ENCODE results near the gene ACOT7. TPM values are rescaled to one million over a fixed set of nuclear protein-coding genes. Genes with fewer than 3 reads are reported as not detected.
"Not testable (repeated sequence)": the region's sequence is repeated elsewhere in the genome, so short reads cannot be mapped to it uniquely, and the experiment has no call there.

The ACOT7 gene
- total RNA-seq, 2 donors from 2014 or later: 9.9 to 12.9 TPM

DNA sequence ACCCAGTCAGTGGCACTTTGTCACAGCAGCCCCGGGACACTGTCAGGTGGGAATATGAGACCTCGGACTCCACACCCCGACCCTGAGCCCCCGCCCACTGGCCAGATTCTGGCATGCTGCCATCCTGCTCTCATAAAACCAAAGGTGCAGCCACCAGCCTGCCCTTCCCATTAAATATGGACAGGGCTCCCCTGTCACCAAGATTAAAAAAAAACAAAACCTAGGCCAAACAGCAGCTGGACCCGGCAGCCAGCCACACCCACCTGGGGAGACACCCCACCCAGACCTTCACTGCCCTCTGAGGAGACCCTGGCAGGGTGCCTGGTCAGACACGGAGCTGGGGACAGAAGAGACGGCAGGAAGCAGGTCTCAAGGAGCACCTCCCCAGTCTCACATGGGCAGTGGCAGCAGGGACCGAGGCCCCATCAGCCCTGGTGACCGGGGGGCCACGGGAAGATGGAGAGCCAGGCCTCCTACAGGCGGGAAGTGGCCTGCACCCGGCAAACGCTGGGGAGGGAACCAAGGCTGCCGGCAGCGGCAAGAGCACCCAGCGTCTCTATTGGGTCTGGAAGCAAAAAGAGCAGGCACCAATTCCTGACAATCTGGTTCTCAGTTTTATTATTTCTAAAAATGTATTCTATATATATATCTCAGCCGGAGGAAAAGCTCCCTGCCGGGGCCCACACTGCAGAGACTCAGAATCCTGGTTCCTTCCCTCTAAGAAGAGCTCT is 61.9 kb downstream of the ACOT7 start:
- intact Hi-C loops (cut with DNase I): no loop called here
- ATAC-seq (no peak), DNase-seq (no peak)

DNA sequence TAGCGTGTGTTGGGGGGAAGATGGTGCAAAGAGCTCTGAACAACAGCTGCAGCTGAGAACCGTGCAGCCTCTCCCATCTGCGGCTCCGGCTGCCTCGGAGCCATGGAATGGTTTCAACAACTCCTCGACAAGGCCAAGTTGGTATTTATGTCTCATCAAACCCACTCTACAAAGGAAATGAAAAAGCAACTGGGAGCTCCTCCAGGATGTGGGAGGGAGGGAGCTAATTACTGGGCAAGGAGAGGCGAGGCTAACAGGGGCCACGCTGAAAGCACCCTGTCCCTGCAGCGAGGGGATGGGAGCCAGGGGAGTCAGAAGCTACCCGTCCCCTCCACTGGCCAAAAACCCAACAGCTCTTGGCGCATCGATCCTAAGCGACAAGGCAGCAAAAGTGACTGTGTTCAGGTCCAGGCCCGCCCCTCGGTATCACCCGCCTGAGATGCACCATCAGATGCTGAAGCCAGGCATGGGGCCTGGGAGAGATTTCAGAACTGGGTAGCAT is 63.1 kb downstream of the ACOT7 start:
- intact Hi-C loops (cut with DNase I): no loop called here
- ATAC-seq: peak; percentile 47 to 54
- DNase-seq: no peak

DNA sequence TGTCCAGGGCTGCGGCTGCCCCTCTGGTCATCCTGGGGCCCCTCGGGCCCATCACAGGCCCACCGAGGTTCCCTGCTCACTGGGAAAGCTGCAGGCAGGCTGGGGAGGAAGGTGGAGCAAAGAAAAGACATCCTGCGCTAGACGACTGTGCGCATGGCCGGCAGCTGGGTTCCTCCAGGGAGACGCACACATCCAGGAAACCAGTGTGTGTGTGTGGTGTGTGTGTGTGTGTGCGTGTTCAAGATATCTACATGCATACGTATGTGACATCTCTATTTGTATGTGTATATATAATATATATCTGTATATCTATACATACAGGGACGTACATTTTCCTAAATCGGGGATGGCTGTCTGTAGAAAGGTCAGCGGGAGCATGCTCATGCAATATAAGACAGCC is 63.7 kb downstream of the ACOT7 start:
- DNase-seq: no peak
- intact Hi-C loops (cut with DNase I): no loop called here
- ATAC-seq: peak in 1 of 2 donors; percentile 39

DNA sequence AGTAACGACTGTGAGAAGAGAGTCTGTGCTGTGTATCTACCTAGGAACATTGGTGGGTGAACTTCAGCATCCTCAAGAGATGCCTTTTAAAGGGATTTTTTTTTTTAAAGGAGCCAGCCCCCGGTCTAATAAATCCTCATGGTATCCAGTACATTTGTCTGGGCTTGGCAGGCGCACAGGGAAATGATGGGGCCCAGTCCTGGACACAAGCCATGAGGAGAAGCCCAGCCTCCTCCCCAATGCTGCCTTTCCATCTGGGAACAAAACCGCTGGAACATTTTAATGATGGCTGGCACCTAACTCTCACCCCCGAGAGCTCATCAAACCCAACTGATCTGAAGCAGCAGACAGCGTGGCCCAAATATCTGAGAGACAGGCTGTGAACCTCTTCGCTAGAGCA is 64.2 kb downstream of the ACOT7 start:
- intact Hi-C loops (cut with DNase I): no loop called here
- DNase-seq: no peak
- no peak for ATAC-seq

DNA sequence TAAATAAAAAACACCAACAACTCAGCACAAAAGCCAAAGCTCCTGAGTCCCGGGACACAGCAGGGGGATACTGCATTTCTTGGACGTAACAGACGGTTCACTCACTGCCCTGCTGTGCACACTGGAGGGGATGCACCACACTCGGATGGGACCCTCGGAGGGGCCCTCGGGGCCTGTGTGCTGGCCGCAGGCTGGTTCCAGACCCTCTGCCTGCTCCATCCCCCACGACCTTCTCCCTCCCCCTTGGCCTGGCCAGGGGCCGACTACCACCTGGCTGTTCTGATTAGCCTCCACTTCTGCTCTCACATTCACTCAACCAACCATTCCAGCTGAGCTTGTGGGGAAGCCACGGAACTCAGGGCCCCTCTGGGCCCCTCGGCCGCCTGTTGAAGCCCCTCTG is 64.9 kb downstream of the ACOT7 start:
- intact Hi-C loops (cut with DNase I): no loop called here
- DNase-seq (no peak), ATAC-seq (no peak)

DNA sequence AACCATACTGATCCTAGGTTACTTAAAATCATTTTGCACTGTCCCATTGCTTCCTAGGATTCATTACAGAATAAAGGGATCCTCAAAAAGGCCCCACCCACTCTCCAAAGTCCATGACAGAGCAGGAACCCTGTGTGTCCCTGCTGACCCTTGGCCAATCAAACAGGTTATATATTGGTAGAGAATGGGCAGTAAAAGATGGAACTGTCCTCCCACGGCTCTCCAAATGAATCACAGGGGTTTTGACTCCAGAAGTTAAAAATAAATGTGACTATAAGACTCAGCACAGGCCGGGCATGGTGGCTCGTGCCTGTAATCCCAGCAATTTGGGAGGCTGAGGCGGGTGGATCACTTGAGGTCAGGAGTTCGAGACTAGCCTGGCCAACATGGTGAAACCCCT is 65.5 kb downstream of the ACOT7 start:
- DNase-seq (no peak), ATAC-seq (no peak)
- intact Hi-C loops (cut with DNase I): no loop called here

DNA sequence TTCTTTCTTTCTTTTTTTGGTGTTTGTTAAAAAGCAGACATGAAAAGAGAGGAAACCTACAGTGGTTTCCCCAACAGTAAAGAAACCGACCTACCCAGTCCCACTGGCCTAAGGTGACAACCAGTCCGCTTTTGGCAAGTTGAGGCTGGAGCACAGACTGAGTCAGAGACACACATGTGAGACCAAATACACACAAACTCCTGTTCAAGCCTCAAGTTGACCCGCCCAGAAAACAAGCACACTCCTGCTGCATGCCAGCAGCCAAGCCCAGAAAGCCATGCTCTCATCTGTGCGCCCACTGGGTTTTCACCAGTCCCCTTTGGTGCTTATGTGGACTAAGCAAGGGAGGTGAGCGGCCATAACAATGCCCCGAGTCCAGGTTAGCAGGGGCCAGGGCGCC is 68.1 kb downstream of the ACOT7 start:
- ATAC-seq (no peak), DNase-seq (no peak)
- intact Hi-C loops (cut with DNase I): no loop called here

DNA sequence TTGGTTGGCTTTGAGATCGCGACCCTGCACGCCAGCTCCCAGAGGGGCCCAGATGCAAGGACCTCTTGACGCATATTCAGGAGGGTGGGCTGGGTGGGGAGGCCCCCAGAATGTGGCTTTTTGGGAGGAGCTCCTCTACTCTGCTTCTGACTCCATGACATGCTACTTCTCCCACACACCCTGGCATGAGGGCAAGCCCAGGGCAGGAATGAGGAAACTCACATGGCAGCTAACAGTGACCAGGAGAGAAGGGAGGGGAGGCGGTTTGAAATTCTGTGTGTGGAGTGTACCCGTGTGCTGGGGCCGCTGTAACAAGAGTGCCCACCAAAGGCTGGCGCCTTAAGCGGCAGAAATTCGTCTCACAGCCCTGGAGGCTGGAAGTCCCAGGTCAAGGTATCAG is 71.4 kb downstream of the ACOT7 start:
- intact Hi-C loops (cut with DNase I): no loop called here
- DNase-seq (no peak), ATAC-seq (no peak)

DNA sequence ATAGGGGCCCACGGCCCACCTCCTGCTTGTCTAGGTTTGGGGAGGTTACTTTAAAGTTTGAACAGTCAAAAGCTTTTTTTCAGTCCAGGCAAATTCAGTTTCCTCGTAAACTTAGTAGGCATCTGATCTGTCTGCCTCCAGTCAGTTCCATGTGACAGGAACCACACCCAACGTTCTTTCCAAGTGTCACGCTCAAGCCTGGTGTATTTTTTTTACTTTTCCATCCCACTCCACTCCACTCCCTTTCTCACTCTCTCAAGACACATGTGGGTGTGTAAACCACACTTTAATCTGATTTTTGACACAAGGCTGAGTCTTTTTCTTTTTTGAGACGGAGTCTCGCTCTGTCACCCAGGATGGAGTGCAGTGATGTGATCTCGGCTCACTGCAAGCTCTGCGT is 72.4 kb downstream of the ACOT7 start:
- DNase-seq: no peak
- ATAC-seq: no peak
- intact Hi-C loops (cut with DNase I): no loop called here

DNA sequence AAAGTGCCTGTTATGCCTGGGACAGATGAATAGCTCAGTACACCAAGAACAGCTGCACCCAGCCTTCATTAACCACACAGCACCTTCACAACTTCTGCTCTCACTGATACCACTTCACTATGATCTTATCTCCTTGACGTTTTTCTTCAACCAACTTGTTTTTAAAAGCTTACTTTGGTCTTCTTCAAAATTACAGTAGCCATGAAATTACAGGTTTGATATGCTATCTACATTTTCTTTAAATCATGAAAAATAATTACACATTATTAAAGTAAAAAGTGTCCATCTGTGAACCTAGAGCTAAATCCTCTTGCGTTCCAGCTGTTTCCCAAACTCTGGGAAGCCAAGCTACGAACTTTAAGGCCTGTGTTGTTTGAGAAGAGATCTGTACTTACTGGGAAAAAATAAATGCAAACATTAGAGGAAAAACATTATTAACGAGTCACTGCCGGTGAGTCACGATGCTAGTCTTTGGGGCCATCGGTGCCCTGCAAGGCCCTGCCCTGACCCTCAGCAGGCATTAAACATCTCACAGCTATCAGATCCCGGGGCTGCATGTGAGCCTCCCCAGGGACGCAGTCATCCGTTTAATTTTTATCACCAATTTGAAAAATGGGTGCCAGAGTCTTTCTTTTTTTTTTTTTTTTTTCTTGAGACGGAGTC is 76.3 kb downstream of the ACOT7 start:
- intact Hi-C loops (cut with DNase I): no loop called here
- ATAC-seq: no peak

DNA sequence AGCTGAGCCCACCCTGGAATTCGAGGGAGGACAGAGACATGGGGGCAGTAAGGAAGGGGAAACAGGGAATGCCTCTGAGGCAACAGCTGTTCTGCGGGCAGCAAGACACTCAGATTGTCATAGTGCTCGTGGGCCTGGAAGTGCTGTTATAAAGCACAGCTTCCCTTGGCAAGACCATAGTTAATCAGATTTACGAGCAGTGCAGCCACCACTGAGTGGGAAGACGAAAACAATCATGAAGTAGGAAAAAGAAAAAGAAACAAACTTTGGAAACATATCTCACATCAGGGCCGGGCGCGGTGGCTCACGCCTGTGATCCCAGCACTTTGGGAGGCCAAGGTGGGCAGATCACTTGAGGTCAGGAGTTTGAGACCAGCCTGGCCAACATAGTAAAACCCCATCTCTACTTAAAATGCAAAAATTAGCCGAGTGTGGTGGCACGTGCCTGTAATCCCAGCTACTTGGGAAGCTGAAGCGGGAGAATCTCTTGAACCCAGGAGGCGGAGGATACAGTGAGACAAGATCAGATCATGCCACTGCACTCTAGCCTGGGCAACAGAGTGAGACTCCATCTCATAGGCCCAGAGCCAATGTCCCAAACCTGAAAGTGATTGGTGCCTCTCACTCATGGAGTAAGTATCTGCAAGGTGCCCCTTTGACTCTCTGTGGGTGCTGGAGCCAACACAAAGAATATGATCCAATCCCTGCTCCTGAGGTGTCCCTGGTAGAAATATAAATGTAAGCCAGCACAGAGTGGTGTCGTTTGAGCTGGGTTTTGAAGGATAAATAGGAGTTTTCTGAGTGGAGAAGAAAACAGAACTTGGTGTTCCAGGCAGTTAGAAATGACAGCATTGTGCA is 77.1 kb downstream of the ACOT7 start:
- intact Hi-C loops (cut with DNase I): no loop called here
- DNase-seq: no peak
- no peak for ATAC-seq

More for the DNA sequence above, 76.3 kb downstream of the ACOT7 start:
- no peak for DNase-seq

DNA sequence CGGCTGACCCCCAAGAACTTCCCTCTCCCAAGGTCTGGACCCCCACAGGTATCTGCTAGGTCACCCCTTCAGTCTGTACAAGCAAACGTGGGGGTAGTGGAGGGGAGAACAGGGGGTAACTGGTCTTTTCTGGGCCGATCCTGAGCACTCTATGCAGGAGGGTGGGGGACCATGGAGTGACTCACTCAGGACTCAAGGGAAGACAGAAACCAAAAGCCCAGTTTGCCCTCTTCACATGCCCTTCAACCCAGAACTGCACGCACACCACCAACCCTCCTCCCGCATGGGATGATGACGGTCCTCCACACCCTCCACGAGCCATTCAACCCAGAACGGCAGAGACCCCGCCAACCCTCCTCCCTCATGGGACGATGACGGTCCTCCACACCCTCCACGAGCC is 79.1 kb downstream of the ACOT7 start:
- DNase-seq (no peak), ATAC-seq (no peak)
- intact Hi-C loops (cut with DNase I): no loop called here

DNA sequence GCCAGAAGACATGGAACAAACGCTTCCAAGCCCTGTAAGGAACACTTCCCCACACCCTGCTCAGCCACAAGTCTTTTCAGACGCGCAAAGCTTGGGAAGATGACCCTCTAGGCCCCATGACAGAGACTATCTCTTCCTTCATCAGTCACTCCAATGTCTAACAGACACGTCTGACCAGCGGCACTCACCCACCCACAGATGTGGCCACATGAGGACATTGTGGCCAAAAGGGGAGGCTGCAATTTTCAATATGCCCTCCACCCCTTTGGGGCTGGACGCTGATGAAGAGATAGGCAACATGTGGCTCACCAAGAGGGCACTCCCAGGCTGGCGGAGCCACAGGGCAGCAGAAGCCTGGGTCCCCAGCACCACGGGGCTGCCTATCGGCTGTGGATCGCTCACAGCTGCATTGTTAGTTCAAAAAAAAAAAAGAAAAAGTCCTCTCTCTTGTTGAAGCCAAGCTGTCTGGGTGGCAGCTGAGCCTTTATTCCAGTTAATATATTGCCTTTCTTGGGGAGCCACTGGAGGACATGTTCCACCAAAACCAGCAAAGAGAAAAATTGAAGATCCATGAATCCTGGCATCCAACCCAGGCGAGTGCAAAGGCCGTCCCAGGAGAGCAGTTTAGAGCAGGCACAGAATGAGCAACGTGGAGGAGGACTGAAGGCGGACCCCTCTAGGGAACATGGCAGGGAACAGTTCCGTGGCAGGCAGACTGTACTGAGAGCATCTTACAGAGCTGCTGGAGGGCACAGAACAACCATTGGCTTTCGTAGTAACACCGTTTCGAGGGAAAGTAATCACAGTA is 80.0 kb downstream of the ACOT7 start:
- ATAC-seq (no peak), DNase-seq (no peak)
- intact Hi-C loops (cut with DNase I): no loop called here

DNA sequence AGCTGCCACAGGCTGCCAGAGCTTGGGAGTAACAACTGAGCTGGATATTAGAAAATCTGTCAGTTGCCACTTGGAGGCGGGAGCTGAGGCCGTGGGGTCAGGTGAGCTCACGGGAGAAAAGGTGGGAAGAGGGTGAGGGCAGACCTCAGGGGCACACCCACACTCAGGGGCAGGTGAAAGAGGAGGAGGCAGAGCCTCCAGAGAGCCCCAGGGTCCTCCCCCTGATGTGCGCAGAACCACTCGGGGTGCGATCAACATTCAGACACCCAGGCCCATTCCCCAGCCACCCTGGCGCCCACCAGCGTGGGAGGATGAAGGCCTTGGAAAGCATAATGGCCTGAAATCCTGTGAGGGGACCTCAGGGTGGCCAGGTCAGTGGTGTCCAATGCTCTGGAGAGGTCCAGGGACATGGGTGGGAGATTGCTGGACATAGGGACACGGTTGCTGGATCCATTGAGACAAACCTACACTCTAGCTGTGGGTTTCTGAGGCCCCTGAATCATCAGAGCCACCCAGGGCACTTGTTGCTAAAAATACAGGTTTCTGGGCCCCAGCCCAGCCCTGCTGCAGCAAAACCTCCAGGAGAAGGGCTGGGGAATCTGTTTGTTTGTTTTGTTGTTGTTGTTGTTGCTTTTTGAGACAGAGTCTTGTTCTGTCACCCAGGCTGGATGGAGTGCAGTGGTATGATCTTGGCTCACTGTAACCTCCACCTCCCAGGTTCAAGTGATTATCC is 83.3 kb downstream of the ACOT7 start:
- ATAC-seq (no peak), DNase-seq (no peak)
- intact Hi-C loops (cut with DNase I): no loop called here

DNA sequence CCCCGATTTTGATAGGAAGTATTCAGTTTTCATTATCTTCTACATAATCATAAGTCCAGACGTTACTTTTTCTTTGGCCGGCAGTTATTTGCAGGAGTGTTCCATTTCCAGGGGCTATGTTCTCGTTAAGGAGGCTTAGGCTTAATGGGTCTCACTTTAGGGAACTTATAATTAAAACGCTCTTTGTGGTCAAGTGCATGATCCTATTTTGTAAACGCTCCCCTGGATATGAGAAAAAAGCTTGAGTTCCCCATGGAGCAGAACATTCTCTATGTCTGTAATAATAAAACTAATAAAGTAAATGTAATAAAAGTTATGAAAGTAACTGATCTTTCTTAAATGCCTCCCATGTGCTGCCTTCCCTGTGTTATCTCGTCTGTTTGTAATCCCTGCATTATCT is 84.0 kb downstream of the ACOT7 start:
- intact Hi-C loops (cut with DNase I): no loop called here
- DNase-seq (no peak), ATAC-seq (no peak)

DNA sequence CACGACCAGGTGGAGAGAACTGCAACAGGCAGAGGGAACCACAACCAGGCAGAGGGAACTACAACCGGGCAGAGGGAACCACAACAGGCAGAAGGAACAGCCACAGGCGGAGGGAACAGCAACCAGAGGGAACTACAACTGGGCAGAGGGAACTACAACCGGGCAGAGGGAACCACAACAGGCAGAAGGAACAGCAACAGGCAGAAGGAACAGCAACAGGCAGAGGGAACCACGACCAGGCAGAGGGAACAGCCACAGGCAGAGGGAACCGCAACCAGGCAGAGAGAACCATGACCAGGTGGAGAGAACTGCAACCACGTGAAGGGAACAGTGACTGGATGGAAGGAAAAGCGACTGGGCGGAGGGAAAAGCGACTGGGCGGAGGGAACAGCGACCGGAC is 85.1 kb downstream of the ACOT7 start:
- ATAC-seq (no peak), DNase-seq (no peak)
- intact Hi-C loops (cut with DNase I): no loop called here

DNA sequence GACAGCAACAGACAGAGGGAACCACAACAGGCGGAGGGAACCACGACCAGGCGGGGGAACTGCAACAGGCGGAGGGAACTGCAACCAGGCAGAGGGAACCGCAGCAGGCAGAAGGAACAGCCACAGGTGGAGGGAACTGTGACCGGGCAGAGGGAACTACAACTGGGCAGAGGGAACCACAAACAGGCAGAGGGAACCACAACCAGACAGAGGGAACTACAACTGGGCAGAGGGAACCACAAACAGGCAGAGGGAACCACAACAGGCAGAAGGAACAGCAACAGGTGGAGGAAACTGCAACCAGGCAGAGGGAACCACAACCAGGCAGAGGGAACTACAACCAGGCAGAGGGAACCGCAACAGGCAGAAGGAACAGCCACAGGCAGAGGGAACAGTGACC is 85.9 kb downstream of the ACOT7 start:
- ATAC-seq; DNase-seq; intact Hi-C loops (cut with DNase I): not testable (repeated sequence)

DNA sequence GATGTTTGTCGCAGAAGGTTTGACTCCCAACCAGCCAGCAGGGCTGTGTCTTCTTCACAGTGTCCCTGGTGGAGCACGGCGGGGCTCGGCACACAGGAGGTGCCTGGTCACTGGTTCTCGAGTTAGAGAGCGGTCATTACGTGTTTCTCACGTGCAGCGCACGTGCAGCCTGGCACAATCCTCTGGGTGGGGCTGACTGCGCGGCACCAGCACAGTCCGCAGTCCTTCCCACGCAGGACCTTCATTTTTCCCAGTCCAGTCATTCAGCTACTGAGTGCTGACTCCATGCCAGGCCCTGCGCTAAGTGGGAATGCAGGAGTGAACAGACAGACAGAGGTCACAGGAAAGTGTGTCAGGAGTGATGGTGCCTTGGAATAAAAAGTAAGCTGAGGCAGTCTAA is 86.5 kb downstream of the ACOT7 start:
- DNase-seq (no peak), ATAC-seq (no peak)
- intact Hi-C loops (cut with DNase I): no loop called here
